ENCODE data around the gene MTG2.

Gene MTG2

DNA sequence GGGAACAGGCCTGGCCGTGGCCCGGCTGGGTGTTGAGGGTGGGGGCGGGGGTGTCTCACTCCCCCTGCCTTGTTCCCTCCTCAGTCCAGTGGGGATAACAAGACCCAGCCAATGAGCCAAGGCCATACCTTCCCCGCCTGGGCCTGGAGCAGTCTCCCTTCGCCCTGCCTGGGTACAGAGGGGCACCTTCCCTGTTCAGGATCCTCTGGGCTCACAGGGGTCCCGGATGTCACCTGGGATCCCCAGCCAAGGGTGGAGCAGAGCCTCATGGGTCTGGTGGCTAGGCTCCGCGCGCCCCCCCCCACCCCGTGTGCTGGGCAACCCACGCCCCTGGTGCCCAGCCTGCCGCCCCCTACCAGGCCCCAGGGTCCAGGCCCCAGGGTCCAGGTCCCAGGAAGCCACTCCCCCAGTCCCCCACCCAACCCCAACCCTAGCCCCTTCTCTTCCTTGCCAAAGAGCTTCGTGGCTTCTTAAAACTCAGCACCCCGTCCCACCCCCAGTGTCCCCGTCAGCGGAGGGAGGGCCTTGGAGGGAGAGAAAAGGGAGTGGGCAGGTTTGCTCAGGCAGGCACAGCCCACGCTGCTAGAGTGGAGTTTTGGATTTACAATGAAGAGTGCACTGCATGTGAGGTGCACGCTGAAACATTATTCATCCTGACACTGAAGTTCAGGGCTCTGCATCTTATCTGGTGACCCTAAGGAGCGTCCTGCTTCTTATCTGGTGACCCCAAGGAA is 25.4 kb downstream of the MTG2 start:
- no peak for DNase-seq

DNA sequence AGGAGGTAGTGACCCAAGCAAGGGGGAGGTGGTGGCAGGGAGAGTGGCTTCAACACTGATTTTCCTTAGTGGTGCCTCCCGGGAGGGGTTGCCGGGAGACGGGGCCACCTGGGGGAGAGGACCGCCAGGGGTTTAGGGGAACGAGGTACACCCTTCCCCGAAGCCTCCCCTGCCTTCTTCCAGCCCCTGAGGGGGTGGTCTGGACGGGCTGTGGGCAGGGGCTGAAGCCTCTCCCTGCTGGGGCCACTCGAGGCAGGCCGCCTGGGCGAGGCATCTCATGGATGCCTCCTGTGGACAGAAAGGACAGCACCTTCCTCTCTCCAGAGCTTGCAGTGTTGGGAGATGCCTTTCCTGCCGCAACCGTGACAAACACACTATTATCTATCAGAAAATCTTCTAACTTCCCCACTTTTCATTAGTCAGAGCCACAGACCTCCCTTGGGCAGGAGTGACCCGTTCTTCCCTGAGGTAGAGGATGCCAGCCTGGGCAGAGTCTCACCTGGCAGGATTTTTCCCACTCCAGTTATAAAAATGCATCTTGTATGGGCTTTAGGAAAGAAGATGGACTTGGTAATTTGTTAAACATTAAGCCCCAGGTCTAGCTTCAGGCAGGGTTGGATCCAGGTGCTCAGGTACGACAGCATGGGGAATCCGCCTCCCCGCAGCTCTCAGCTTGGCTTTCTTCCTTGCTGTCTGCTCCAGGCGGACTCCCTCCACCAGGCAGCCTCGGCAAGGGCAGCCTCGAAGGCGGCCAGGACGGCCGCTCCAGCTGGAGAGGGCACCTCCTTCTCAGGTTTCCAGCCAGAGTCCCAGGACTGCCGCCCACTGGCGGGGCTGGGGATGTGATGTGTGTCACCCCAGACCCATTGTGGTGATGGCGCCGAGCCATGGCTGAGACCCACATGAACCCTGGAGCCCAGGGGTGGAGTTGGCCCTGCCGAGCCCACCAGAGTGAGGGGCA is 26.2 kb downstream of the MTG2 start:
- no peak for DNase-seq

DNA sequence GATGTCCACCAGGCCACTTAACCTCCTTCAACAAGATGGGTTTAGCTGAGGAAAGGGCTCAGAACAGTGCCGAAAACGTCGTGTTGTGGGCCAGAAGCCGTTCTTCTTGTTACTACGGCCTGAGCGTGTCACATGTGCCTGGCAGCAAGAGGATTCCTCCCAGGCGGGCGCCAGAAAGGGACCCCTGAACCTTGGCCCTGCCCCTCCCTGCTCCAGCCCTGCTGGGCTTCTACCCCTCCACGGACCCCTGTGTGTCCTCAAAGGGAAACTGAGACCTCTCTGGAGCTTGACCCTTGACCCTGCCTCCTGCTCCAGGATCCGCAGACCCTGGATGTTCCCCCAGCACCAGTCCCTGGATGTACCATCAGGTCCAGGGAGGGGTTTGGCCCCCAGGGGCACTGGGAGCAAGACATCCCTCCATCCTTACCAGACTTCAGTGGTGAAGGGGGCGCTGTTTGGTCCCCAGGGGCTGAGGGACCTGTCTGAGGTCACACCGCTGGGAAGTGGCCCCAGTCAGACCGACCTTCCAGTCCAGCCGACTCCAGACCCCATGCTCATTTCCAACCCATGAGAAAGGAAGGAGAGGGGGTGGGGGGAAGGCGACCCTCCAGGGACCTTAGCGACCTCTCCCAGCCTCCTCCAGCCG is 27.1 kb downstream of the MTG2 start:
- DNase-seq = no peak

DNA sequence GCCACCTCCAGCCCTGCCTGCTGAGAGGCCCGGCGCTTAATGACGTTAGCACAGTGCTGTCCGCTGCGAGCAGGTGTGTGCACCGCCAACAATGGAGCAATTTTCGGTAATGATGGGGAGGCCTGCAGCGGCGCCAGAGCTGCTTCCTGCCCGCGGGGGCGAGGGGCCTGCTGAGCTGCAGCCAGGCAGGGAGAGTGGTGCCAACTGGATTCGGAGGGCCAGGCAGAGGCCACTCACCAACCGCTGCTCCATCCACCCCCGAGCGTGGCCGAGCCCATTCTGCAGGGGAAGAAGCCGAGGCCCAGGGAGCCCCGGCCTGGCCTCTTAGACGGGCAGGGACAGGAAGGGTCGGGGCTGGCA is 27.6 kb downstream of the MTG2 start:
- no peak for DNase-seq

DNA sequence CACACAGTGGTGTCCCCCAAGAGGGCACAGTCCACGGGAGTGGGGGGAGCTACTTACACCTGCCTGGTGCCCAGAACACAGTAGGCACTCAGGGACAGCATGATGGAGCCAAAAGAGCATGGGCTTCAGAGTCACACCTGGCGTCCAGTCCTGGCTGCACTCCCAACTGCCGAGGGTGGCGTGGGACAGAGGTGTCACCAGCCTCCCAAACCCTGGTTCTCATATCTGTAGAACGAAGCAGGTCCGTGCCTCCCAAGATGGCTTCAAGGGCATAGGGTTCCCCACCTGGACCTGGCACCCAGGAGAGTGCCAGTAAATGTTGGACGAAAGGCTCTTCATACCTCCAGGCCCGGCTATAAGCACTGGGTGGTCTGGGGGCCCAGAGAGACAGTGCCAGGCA is 28.4 kb downstream of the MTG2 start:
- no peak for DNase-seq

DNA sequence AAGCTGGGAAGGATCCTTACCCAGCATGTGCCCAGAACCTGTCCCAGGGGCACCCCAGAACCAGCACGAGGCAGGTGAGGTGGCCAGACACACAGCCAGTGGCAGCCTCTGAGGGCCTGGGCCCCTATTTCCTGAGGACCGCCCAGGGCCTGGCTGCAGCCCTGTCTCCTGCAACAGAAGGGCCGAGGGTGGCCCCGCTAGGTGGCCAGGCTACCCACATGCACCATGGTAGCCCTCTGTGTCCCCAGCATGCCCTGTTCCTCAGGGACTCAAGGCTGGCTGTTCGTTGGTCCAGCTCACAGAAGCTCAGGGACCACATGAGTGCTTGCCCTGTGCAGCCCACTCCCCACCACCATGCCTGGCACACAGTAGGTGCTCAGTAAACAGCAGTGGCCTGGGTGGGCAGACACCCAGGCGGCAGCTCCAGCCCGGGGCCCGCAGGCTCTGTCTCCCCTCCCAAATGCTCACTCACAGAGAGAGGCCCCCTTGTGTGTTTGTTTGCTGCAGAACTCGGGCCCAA is 29.0 kb downstream of the MTG2 start:
- DNase-seq = no peak

DNA sequence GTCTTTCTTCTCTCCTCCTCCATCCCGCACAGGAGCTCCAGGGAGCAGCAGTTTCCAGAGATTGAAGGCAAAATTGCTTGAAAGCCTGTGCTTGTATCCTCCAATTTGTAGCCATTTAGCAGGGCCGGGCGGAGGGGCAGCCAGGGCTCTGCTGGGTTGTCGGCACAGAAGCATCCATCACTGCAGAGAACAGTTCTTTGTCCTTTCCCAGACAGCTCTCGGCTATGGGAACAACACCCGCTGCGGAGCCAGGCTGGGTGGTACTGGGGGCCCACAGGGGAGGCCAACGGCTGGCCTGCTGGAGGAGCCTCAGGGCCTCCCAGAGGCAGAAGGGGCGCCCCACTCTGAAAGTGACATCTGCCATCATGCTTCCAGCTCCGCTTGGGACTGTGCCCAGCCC is 29.5 kb downstream of the MTG2 start:
- DNase-seq = no peak

DNA sequence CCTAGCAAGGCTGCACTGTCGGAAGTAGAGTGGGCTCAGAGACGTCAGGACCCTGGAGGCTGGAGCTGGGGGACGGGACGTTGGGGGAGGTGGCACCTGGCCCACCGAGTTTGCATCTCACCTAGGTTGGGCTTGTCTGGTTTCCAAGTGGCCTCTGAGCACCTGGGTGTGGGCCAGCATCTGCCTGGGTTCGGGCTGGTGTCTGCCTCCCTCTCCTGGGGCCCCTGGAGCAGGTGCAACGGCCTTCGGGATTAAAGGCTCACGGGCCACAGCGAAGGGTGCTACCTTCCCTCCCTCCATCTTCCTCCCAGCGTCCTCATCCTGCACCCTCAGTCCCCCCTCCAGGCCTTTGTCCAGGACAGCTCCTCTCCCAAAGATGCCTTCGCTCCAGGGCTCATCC is 31.2 kb downstream of the MTG2 start:
- no peak for DNase-seq

DNA sequence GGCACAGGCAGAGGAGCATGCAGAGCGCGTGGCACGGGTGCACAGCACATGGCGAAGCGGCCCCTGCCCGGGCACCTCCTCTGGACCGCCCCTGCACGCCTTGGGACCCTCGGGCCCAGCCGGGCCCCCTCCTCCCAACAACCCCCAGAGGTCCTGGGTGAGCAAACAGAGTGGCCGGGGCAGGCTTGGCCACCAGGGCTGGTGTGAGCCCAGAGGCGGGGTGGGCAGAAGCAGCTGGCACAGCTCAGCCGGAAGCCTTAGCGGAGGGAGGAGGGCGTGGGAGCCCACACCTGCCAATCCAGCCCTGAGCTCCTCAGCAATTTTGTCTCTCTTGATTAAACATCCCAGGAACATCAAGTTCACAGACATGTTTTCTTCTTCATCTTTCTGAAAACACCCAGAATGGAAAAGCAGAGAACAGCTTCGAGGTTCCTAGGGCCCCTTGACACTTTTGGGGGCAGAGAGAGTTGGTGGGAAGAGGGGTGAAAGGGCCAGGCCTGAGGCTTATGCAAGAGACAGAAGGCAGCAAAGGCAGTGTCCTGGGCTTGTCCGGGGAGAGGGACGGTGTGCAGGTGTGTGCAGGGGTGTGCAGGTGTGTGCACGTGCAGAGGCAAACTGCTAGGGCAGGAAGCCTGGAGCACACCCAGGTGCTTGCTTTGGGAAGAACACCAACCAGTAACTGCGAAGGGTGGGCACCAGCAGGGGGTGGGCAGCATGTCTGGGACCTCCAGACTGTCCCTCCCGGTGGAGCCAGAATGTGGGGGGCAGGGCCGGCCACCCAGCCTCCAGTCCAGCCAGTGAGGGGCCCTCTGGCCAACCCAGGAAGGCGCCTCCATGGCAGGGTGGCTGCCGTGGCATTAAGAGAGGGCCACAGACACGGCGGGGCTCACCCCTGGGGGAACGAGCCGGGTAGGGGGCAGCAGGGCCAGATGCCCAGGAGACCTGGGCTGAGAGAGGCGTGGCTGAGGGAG is 32.5 kb downstream of the MTG2 start:
- no peak for DNase-seq

DNA sequence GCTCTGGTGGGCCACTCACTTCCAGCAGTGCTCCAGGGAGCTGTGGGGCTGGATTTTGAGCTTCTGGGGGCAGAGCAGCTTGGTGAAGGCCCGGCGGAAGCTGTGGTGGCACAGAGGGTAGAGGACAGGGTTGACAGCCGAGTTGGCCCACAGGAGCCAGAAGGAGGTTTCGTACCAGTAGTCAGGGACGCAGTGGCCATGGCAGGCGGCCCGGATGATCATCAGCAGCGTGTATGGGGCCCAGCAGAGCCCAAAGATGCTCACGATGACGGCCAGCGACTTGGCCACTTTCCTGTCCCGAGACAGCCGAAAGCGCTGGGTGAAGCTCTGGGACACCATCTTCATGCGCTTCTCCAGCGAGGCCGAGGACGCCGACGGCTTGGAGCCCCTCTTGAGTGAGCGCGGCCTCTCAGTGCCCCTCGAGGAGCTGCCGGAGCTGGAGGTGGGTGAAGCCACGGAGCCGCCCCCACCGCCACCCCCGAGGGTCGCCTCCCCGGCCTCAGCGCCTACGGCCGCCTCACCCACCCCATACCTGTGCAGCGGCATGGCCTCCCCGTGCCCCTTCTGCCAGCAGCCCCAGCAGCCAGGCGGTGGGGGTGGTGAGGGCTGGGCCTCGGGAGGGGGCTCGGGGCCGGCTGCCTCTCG is 33.3 kb downstream of the MTG2 start:
- DNase-seq = no peak

DNA sequence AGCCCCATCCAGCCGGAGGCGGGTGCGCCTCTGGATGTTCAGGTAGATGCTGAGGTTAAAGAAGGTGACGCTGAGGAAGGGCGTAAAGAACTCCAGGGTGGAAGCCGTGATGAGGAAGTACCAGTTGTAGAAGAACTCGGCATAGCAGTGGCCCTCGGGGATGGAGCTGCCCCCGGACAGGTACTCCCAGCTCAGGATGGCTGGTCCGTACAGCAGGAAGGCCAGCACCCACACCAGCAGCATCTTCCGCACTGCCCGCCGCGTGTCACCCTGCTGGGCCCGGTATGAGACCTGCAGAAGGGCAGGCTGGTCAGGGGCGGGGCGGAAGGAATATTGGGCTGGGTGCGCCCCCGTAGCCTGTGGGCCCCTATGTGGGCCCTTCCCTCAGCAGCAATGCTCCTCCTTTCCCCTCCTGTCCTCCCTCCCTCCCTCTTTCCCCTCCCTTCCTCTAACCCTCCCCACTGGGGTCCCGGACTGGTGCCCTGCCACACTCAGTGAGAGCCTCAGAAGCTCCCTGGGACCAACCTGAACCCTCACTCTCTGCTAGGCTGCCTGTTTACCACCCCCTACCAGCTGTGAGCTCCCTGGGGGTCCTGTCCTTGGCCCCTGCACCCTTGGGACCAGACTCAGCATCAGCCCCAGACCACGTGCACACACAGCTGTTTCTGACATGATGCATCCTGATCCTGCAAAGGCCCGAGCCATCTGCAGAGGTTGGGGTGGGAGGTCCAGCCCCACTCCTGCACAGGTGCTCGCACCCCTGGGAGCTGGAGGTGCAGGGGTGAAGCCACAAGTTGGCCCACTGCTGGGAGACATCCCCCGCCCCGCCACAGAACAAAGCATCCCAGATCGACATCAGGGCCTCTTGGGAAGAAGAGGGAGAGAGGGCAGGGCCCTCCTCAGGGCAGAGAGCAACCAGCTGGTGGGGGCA is 34.1 kb downstream of the MTG2 start:
- DNase-seq = no peak

DNA sequence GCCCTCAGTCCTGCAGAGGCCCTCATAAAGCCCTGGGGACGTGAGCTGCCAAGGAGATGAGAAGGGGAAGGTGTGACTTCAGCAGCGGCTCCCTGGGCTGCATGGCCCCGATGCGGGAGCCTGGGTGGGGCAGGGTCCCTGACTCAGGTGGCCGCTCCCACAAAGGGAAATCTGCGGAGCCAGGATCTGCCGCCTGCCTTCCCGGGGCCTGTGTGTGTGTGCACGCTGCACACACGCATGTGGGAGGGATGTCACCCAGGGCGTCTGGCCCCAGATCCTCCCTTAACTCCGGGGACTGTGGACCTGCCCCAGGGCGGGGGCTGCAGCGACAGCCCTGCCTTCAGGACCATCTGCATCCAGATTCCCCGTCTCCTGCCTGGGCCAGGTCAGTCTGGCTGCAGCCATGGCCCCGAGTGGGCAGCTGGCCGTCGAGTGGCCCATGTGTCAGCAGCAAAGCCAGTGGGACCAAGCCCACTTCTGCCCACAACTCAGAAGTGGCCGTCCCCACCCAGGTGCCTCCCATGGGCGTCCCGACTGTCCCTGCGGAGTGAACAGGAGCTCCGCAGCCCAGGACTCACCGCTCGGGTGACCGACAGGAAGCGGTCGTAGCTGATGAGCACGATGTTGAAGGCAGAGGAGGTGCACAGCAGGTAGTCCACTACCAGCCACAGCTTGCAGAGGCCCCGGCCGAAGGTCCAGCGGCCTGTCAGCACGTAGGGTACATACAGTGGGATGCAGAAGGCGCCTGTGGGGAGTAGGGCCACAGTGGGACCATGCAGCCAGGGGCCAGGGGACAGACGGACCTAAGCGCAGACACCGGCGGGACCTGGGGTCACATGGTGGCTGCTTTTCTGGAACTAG is 35.3 kb downstream of the MTG2 start:
- DNase-seq = no peak

DNA sequence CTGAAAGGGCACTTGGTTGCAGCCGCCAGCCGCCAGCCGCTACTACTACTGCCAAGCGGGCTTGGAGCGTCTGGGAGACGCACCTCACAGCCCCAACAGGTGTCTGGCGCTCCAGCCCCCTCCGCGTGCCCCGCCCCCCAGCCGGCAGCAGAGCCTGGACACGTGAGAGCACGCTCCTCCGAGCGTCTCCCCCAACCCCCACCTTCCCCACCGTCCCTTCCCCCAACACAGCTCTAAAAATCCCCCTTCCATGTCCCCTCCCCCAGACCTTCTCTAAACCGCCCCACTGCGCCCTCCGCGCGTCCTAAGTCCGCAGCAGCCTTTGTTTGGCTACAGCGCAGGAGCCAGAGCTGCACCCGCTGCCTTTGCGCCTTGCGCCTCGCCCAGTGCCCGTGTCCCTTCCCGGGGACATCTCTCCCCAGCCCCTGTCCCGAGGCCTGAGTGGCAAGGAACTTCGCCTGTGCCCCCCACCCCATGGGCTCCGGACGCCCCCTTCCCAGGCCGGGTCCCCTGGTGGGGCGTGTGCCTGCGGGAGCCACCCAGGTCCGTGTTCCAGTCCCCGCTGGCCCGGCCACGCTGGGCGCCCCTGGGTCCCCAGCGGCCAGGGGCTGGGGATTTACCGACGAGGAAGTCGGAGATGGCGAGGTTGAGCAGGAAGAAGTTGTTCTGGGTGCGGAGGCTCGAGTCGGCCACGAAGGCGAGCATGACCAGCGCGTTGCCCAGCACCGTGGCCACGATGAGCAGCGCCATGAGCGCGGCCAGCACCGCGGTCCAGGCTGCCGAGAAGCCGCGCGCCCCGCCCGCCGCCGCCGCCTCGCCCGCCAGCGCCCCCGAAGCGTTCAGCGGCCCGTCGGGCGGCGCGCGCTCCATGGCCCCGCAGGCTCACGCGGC is 36.5 kb downstream of the MTG2 start:
- DNase-seq = no peak

DNA sequence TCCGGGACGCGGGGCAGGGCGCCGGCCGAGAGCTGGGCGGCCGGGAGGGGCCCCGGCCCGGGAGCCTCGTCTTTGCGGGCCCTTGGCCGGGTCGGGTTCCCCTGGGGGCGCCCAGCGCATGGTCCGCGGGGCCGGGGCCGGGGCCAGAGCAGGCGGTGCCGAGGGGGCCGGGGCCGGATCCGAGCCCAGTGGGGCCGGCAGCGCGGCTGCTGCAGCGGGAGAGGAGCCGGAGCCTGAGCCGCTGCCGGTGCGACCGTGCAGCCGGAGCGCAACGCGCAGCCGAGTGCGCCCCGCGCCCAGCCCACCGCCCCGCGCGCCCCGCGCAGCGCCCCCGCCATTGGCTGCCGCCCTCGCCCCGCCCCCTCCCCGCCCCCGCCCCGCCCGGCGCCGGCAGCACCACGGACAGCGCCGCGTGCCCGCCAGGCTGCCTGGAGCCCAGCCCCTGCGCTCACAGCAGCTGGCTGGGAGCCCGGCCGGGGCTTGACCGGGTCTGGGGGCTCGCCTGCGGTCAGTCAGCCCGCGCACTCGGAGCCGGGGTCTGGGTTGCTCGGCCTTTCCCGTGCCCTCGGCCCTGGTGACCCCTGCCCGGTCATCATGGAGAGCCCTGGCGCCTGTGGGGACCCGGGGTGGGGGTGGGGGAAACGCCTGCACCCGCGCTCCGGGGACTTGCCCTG is 37.3 kb downstream of the MTG2 start, which contains the start of gene HRH3:
Gene HRH3 (minus strand): TSS at position 287 of the 674 bp plus-strand sequence. CDS start 308 bp downstream, outside the sequence.
- peak; percentile 17 for DNase-seq

DNA sequence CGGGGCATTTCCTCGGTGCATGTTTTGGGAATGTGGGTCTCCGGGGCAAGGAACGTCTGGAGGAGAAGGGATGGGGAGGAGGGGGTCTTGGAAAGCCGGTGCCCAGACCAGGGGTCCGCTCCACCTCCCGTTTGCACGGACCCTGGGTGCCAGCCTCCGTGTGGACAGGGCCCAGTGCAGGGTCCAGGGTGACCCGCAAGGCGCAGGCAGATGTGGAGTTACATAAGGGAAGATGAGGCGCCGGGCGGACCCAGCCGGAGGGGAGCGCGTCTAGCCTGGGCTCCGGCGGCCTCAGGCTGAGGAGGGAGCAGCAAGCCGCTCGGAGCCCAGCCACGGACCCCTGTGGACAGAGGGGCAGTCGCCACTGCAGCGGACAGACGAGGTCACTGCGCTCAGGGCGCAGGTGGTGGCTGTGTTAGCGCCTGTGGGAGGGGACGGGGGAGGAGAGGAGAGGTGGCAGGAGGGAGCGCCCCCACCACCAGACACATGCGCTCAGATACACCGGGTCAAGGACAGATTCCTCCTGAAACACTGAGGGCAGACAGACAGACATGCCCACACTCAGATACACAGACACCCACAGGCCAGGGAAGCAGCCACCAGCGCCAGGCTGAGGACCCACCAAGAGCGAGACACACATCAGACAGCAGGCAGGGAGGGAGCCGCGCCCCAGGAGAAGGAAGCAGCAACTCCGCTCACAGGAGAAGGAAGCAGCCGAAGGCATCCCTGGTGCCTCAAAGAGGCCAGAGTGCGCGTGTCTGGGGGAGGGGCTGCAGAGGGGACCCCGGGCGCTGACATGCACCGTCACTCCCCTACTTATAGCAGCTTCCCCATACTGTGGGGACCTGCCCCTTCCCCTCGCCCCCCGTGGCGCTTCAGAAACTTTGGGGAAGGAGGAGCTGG is 38.1 kb downstream of the MTG2 start:
- DNase-seq = no peak

DNA sequence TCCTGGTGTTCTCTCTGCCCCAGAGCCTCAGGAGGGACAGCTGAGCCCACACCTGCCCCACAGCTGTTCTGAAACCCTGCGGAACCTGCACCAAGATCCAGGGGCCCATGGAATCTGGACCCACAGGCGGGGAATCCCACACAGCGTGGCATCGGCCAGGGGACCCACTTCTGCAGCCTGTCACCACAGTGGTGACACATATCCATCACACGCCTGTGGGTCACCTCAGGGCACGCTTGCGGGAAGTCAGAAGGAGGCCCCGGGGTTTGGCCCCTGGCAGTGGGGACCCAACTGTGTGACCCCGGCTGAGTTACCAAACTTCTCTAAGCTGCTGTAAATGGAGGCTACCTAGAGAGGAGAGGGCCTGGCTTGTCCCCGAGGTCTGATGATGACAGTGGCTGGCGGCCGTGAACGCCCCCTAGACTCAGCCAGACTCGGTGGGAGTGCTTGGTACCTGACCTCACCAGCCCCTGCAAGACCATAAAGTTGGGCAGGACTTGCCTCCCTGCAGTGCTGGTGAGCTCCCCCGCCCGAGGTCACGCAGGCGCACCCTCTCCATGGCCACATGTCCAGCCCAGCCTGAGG is 39.5 kb downstream of the MTG2 start:
- DNase-seq = no peak
